AG09309 (cell line): Measurements from ENCODE around the gene MSANTD7.
"Not testable (repeated sequence)": the region's sequence is repeated elsewhere in the genome, so short reads cannot be mapped to it uniquely, and the experiment has no call there.

Experiments used
- DNase-seq: peaks from one replicate; pipeline ENCODE4 v3.0.0-alpha.2; 2010; ENCODE audit warnings: low read depth
- H3K4me3 ChIP-seq: 2 replicates; pipeline ENCODE4 v1.5.1; 2011; ENCODE audit warnings: mild to moderate bottlenecking, low read depth, low read length, moderate library complexity; ENCODE audit not compliant: control insufficient read depth
- TF ChIP-seq, protein P1 (sequence below): IDR thresholded peaks from 2 replicates; pipeline ENCODE4 v1.5.1; 2011; ENCODE audit warnings: mild to moderate bottlenecking, low read depth, low read length, inconsistent platforms; ENCODE audit not compliant: insufficient read depth, control insufficient read depth; ENCODE audit errors: missing control alignments

The MSANTD7 gene

DNA sequence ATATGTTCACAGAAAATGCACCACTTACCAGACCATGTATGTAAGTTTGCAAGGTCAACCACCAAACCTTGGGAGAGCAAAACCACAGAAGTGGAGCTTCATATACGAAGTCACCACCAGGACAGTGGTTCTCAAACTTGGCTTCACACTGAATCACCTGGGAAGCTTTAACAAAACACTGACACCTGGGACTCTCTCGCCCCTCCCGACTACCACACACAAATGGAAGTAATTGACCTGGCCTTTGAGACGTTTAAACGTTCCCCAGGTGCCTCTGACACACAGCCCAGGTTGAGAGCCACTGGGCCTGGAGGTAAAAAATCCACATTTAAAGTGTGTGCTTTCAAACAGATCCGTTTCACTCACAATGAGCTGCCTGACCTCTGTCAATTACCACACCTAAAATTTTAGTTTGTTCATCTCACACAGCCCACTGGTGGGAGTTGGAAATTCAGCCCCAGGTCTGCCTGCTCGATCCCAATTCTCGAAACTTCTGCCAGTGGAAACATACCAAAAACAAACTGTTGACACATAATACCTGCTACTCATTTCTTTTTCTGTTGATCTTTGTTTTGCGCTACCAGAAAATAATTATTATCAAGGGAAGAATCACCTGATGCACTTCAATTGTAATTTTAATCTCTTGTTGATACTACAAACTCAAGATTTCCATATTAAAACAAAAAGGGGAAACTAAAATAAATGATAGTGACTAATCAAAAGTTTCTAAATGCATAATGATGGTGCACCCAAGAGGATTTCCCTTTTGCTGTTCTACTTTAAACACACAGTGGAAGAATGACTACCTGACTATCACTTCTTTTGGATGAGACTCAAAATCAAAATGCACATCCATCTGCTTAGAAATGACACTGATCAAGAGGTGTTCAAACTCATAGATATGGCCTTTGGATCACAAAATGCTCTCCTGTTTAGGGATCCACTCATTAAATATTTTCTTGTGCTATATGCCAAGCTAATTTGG is 26.8 kb upstream of the MSANTD7 start:
- H3K4me3 ChIP-seq: no peak overlapping the region
- TF ChIP-seq, protein P1, sequence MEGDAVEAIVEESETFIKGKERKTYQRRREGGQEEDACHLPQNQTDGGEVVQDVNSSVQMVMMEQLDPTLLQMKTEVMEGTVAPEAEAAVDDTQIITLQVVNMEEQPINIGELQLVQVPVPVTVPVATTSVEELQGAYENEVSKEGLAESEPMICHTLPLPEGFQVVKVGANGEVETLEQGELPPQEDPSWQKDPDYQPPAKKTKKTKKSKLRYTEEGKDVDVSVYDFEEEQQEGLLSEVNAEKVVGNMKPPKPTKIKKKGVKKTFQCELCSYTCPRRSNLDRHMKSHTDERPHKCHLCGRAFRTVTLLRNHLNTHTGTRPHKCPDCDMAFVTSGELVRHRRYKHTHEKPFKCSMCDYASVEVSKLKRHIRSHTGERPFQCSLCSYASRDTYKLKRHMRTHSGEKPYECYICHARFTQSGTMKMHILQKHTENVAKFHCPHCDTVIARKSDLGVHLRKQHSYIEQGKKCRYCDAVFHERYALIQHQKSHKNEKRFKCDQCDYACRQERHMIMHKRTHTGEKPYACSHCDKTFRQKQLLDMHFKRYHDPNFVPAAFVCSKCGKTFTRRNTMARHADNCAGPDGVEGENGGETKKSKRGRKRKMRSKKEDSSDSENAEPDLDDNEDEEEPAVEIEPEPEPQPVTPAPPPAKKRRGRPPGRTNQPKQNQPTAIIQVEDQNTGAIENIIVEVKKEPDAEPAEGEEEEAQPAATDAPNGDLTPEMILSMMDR: no peak
- DNase-seq: no peak

DNA sequence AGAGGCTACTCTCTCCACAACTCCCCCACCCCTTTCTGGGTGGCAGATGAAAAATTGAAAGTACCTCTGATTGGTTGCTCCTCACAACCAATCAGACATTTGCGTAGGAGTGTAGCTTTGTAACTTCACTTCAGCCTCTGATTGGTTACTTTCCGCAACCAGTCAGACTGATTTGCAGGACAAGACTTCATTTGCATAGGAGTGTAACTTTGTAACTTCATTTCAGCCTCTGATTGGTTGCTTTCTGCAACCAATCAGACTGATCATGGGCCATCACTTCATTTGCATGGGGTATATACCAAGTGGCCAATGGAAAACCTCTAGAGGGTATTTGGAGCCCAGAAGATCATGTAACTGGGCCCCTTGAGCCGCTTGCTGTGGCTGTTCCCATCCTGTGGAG is 25.8 kb upstream of the MSANTD7 start:
- no peak overlapping the region for H3K4me3 ChIP-seq
- DNase-seq: no peak
- TF ChIP-seq, protein P1: no peak

DNA sequence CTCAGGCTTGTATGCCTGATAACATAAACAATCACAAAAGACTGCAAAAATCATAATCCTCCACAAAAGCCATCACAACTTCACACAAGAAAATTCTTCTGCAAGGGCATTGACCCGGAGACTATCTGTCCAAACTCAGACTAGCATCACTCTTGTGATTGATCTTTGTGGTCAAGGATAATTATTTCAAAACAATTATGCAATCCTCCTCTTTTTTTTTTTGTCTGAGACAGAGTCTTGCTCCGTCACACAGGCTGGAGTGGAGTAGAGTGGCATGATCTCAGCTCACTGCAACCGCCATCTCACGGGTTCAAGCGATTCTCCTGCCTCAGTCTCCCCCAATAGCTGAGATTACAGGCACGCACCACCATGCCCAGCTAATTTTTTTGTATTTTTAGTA is 22.4 kb upstream of the MSANTD7 start:
- DNase-seq: no peak
- H3K4me3 ChIP-seq: no peak overlapping the region
- TF ChIP-seq, protein P1: no peak

DNA sequence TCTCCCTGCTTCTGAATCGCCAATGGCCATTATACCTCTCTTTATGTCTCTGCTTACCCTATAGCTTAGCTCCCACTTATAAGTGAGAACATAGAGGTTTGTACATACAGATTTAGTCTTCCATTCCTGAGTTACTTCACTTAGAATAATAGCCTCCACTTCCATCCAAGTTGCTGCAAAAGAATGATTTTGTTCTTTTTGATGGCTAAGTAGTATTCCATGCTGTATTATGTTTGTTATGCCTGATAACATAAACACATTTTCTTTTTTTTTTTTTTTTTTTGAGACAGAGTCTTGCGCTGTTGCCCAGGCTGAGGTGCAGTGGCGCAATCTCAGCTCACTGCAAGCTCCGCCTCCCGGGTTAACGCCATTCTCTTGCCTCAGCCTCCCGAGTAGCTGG is 21.4 kb upstream of the MSANTD7 start:
- DNase-seq, H3K4me3 ChIP-seq: not testable (repeated sequence)

DNA sequence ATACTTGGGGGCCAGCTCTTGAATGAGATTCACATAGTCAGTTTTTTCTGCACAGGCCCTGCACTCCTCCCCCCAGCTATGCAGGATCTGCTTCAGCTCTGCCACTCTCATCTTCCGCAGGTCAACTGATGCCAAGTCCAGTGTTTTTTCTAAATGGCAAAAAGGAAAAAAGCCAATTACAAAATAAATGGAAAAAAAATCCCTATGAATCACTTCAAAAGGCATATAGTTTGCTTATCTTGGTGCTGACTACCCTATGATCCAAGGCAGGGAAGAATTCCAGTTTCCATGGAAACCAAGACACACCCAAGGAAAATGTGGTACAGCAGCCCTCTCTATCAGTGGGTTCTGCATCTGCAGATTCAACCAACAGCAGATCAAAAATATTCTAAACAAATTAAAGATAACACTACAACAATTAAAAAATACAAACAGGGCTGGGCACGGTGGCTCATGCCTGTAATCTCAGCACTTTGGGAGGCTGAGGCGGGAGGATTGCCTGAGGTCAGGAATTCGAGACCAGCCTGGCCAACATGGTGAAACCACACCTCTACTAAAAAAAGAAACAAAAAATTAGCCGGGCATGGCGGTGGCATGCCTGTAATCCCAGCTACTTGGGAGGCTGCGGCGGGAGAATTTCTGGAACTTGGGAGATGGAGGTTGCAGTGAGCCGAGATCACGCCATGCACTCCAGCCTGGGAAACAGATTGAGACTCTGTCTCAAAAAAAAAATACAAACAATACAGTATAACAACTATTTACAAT is 17.9 kb upstream of the MSANTD7 start:
- DNase-seq: peak; percentile 71
- TF ChIP-seq, protein P1: no peak
- H3K4me3 ChIP-seq: no peak overlapping the region

DNA sequence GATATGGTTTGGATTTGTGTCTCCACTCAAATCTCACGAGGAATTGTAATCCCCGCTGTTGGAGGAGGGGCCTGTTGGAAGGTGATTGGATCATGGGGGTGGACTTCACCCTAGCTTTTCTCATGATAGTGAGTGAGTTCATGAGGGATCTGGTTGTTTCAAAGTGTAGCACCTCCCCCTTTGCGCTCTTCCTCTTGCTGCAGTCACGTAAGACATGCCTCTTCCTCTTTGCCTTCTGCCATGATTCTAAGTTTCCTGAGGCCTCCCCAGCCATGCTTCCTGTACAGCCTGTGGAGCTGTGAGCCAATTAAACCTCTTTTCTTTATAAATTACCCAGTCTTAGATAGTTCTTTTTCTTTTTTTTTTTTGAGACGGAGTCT is 17.3 kb upstream of the MSANTD7 start:
- H3K4me3 ChIP-seq: no peak overlapping the region
- TF ChIP-seq, protein P1: no peak
- DNase-seq: no peak
